22Rv1 (cell line): Measurements from ENCODE around the gene ASXL3.

Experiments
- H3K27ac ChIP-seq: fragments of 450-650 bp; 2 replicates; pipeline ENCODE4 v1.5.1; 2017
- ZFX ChIP-seq: fragments of 450-650 bp; IDR thresholded peaks from 2 replicates; pipeline ENCODE4 v1.6.1; 2017; ENCODE audit warnings: antibody characterized with exemption, borderline replicate concordance
- TF ChIP-seq, protein P1 (sequence below): fragments of 450-650 bp; IDR thresholded peaks from 2 replicates; pipeline ENCODE4 v1.5.1; 2017; ENCODE audit warnings: mild to moderate bottlenecking

ASXL3 gene

DNA sequence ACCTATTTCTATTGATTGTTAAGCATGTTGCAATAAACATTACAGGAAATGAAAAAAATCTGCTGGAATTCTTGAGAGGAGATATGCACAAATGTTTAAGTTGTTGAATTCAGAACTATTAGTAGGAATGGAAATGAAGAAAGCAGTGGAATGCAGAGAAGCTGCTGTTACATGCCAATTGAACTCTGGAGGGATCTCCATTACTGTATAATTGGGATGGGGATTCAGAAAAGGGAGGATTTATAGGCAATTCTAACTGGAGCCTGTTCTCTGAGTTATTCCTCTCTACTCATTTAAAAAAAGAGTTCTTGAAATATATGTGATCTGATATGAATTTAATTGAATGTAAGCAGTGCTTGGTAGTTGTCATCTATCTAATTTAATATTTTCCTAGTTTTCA, 2.6 kb upstream of the ASXL3 start:
- TF ChIP-seq, protein P1, sequence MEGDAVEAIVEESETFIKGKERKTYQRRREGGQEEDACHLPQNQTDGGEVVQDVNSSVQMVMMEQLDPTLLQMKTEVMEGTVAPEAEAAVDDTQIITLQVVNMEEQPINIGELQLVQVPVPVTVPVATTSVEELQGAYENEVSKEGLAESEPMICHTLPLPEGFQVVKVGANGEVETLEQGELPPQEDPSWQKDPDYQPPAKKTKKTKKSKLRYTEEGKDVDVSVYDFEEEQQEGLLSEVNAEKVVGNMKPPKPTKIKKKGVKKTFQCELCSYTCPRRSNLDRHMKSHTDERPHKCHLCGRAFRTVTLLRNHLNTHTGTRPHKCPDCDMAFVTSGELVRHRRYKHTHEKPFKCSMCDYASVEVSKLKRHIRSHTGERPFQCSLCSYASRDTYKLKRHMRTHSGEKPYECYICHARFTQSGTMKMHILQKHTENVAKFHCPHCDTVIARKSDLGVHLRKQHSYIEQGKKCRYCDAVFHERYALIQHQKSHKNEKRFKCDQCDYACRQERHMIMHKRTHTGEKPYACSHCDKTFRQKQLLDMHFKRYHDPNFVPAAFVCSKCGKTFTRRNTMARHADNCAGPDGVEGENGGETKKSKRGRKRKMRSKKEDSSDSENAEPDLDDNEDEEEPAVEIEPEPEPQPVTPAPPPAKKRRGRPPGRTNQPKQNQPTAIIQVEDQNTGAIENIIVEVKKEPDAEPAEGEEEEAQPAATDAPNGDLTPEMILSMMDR = no peak
- TF ChIP-seq ZFX = no peak
- no peak overlapping the region for H3K27ac ChIP-seq

DNA sequence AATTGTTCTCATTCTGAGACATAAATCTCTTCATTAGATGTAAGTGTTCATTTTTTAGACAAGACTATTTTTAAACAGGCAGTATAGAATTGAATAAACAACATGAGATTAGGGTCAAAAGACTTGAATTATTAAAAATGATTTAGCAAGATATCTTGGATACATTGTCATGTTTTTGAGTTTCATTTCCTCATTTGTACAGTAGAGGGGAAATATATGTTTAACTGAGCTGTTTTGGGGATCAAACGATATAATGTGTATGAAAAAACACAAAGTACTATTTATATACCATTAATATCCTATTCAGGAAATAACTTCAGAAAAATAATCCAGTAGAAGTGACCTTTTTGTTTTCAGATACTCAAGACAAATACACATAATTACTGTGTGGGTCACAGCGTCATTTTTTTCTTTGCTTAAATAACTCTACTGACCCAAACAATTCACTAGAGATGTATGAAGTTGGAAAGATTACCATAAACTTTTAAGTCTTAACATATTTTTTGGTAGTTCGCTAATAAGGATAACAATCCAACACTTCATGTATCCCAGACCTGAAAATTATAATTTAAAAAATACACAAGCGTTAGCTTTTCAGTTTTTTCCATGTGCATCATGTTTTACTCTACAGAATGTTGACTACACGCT, 896 bp upstream of the ASXL3 start:
- no peak overlapping the region for H3K27ac ChIP-seq
- TF ChIP-seq, protein P1 = no peak
- no peak for TF ChIP-seq ZFX

DNA sequence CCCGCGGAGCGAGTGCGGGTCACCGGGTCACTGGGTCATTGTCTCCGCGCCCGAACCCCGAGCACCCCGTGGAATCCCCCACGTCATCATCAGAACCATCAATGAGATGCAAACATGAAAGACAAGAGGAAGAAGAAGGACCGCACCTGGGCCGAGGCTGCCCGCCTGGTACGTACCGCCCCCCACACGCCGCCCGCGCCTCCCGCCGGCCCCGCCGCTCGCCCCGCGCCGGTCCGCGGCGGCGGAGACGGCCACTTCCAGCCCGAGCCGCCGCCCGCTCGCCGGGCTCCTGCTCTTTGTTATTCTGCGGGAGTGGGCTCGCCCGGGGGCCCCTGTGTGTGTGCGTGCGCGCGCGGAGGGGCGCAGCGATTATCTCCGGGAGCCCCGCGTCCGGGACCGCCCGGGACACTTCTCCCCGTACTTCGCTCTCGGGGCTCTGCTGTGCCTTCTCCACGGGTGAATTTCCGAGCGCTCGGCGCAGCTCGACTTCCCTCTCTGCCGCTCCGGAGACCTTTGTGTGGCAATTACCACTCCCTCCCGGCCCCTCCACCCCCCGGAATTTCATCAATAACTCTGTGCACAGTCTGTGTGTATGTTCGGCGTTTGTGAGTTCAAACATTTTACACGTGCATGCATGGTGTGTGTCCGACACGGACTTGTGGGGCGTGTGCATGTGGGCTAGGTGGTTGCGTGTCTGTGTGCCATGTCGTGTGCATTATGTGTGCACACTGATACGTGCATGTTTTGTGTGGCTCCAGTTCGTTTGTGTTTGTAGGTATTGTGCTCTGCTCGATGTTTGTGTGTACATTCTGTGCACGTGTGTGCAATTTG, 714 bp downstream of the ASXL3 start:
- TF ChIP-seq, protein P1 = no peak
- no peak for TF ChIP-seq ZFX
- H3K27ac ChIP-seq = no peak overlapping the region

DNA sequence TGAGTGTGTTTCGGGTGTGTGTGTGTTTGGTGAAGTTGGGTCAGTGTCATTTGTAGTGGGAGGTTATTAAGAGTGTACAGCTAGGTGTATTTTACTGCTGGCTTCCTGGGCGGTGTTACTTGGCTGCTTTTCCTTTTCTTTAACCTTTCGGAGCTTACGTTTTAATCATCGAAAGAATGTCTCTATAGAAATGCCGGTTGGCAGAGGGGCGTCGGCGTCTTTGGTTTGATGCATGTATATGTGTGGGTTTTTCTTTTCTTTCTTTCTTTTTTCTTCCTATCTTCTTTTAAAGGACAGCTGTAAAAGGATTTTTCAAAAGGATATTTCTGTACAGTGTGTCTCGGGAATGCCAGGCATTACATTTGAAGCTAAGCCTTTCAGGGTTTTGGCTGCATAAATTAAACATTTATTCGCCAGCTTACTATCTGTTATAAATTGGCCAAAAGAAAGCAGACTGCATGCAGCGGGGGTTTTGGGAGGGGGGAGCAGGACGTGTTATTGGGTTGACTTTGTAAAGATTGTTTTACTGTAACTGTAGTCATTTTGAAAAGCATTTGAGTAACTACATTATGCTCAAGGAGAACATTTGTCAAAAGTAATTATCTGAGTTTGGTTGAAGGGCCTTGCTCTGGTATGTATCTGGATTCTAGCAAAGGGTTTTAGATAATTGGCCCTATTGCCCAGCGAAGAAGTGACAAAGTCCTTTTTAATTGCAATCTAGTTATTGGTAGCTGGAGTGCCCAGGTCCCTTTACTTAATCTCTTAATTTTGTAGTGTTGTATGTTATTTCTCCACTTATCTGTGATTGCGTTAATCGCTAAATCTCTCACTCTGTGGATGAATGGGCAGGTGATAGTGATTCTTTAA, 1.6 kb downstream of the ASXL3 start:
- no peak overlapping the region for H3K27ac ChIP-seq
- TF ChIP-seq, protein P1 = no peak
- TF ChIP-seq ZFX = no peak

DNA sequence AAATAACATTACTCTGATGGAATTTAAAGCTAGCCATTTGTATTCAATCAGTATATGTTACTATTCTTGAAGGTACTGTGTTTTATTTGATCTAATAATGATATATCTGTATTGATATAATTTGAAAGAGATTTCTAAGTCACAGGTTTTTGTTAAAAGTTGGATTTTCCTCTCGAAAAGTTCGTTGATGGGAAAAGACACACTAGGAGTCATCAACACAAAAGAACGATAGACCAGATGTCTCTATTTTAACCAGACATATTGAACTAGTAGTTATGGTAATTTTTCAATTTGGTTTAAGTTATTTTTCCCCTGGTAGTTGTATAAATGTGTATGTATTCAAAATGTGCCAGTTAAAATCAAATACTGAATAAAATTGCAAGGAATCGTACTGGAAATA, 2.5 kb downstream of the ASXL3 start:
- TF ChIP-seq, protein P1 = no peak
- no peak for TF ChIP-seq ZFX
- H3K27ac ChIP-seq = no peak overlapping the region

DNA sequence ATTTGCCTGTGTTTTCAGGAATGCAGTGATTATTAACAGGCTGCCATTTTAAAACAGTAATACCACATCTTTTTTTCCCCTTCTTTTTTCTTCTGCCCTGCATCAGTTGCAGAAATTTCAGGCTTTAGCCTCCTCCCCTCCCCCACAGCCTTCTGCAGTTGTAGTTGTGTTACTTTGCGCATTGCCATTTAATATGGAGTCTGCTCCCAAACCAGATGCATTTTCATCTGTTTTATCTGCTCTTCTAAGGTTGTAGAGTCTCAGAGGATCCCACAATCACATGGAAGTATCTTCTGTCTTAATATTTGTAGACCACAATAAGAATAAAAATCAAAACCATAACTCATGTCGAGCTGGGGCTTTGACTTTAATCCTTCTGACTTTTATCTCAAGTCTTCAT, 3.8 kb downstream of the ASXL3 start:
- TF ChIP-seq, protein P1 = no peak
- no peak for TF ChIP-seq ZFX
- H3K27ac ChIP-seq = no peak overlapping the region

DNA sequence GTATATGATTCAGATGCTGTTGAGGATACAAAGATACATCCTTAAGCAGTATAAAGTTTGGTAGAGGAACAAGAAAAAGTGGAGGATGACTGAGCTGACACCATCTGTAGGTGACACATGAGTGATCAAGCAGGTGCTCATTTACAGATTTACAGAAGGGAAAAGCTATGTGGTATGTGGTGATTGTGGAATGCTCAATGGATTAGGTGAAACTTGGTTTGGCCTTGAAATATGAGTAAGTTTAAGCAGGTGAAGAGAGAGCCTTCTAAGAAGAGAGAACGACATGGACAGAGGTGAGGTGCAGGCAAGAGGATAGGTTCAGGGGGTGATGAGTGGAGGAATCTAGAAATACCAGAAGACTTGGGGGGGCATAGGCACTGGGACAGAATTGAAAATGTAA, 5.9 kb downstream of the ASXL3 start:
- TF ChIP-seq, protein P1 = no peak
- no peak for TF ChIP-seq ZFX

More for the DNA sequence above, 5.9 kb downstream of the ASXL3 start:
- H3K27ac ChIP-seq = no peak overlapping the region
